HepG2 (cell line): ENCODE measurements around the gene DRAXIN. TPM values are rescaled to one million over a fixed set of nuclear protein-coding genes. Genes with fewer than 3 reads are reported as not detected.

Experiments
- ATAC-seq: fragments of 200-7000 bp; cut with Tn5 transposase; 3 replicates; pipeline ENCODE4 v1.9.1; 2020; ENCODE audit warnings: mild to moderate bottlenecking, moderate library complexity
- BruUV-seq: library from RNA; stranded (reverse); fragments of 400-500 nt; replicated peaks from 2 replicates; lab custom pipeline; 2021; lab: Mats Ljungman, UMichigan
- CTCF ChIA-PET: fragments of 300-600 bp; formaldehyde crosslinking; extraction: SDS; loops from one replicate; lab custom pipeline; 2021; ENCODE audit warnings: low total read pairs, inconsistent platforms, low intra/inter-chr PET ratio; lab: Yijun Ruan, JAX
- POLR2A ChIA-PET: fragments of 350-600 bp; sonication (Branson Sonifier 250); formaldehyde crosslinking; loops from one replicate; lab custom pipeline; 2020; ENCODE audit warnings: antibody characterized with exemption, inconsistent platforms; lab: Yijun Ruan, JAX
- DNase-seq: peaks from one replicate; pipeline ENCODE4 v3.0.0-alpha.2; 2015; ENCODE audit warnings: low spot score
- FAIRE-seq: peaks from 3 replicates; lab custom pipeline; 2011; peaks lifted over from hg19 to GRCh38; lab: Jason Lieb, UNC
- H2AFZ ChIP-seq: one replicate; pipeline ENCODE4 v1.6.1; 2011; ENCODE audit warnings: low read length, inconsistent platforms
- H3K27ac ChIP-seq: fragments of 300-600 bp; 3 replicates; pipeline ENCODE4 v1.8.0; 2011; ENCODE audit warnings: mixed run types, mild to moderate bottlenecking, mixed read lengths, low read length, inconsistent platforms; ENCODE audit not compliant: insufficient read depth; ENCODE audit errors: extremely low read length
- H3K27me3 ChIP-seq, 2 experiments: fragments of 200-600 bp in 1 of 2; 2 replicates in 1 of 2; 3 replicates in 1 of 2; pipeline versions ENCODE4 v1.6.0 to v1.8.0; 2011; ENCODE audit warnings: low read length in 2 of 2, mild to moderate bottlenecking in 2 of 2, moderate library complexity in 2 of 2, inconsistent platforms in 1 of 2; ENCODE audit not compliant: insufficient read depth in 2 of 2, control insufficient read depth in 1 of 2
- H3K36me3 ChIP-seq, 2 experiments: fragments of 200-600 bp in 1 of 2; replicated peaks in 1 of 2; 2 replicates in 1 of 2; 3 replicates in 1 of 2; pipeline versions ENCODE4 v1.5.1 to v1.8.0; 2011; ENCODE audit warnings: low read length in 2 of 2, inconsistent platforms in 1 of 2; ENCODE audit not compliant: insufficient read depth in 2 of 2, control insufficient read depth in 1 of 2
- H3K4me1 ChIP-seq: 2 replicates; pipeline ENCODE4 v1.5.1; 2012; ENCODE audit warnings: low read length, inconsistent platforms; ENCODE audit not compliant: insufficient read depth
- H3K4me2 ChIP-seq: 2 replicates; pipeline ENCODE4 v1.6.0; 2011; ENCODE audit warnings: low read depth, low read length, inconsistent platforms
- H3K4me3 ChIP-seq, 3 experiments: fragments of 200-600 bp in 1 of 3; sonication (generic), shearing (Covaris generic) in 1 of 3; replicated peaks in 1 of 3; 2 replicates each; pipeline ENCODE4 v1.5.1; 2011 to 2016; ENCODE audit warnings: low read length in 3 of 3, inconsistent platforms in 2 of 3, low read depth in 2 of 3, mild to moderate bottlenecking in 2 of 3, control low read depth in 1 of 3, mixed read lengths in 1 of 3; ENCODE audit not compliant: insufficient read depth in 1 of 3
- H3K79me2 ChIP-seq: one replicate; pipeline ENCODE4 v1.6.1; 2011; ENCODE audit warnings: low read length, inconsistent platforms; ENCODE audit not compliant: insufficient read depth
- H3K9ac ChIP-seq: 2 replicates; pipeline ENCODE4 v1.6.0; 2011; ENCODE audit warnings: mild to moderate bottlenecking, low read depth, low read length, inconsistent platforms; ENCODE audit not compliant: insufficient read depth
- H3K9me3 ChIP-seq: 2 replicates; pipeline ENCODE4 v1.5.1; 2012; ENCODE audit warnings: mild to moderate bottlenecking, low read length
- H4K20me1 ChIP-seq: 2 replicates; pipeline ENCODE4 v1.6.0; 2011; ENCODE audit warnings: inconsistent platforms, mild to moderate bottlenecking, low read length, moderate library complexity; ENCODE audit not compliant: insufficient read depth
- ATF7-NPFF ChIP-seq: sonication (generic); formaldehyde crosslinking; IDR thresholded peaks from 2 replicates; pipeline ENCODE4 v1.8.1; 2023; ENCODE audit warnings: mild to moderate bottlenecking, low read depth, missing genetic modification reagents, moderate library complexity
- CTCF ChIP-seq: sonication (generic); formaldehyde crosslinking; IDR thresholded peaks from 2 replicates; pipeline ENCODE4 v1.5.0; 2020; ENCODE audit warnings: mild to moderate bottlenecking, missing genetic modification reagents, moderate library complexity
- ERF ChIP-seq: IDR thresholded peaks from 2 replicates; pipeline ENCODE4 v1.6.1; 2018; ENCODE audit warnings: missing biosample characterization, missing genetic modification reagents
- GLI4 ChIP-seq: sonication (generic); formaldehyde crosslinking; IDR thresholded peaks from 2 replicates; pipeline ENCODE4 v1.5.1; 2020; ENCODE audit warnings: missing genetic modification reagents, mild to moderate bottlenecking, moderate library complexity, borderline replicate concordance
- RARG ChIP-seq: sonication (generic); formaldehyde crosslinking; IDR thresholded peaks from 2 replicates; pipeline ENCODE4 v1.4.0; 2020; ENCODE audit warnings: low read depth, mild to moderate bottlenecking, missing genetic modification reagents
- REXO4 ChIP-seq: sonication (generic); formaldehyde crosslinking; IDR thresholded peaks from 2 replicates; pipeline ENCODE4 v1.8.0; 2022; ENCODE audit warnings: missing genetic modification reagents, mild to moderate bottlenecking, borderline replicate concordance
- YEATS2 ChIP-seq: sonication (generic); formaldehyde crosslinking; IDR thresholded peaks from 2 replicates; pipeline ENCODE4 v1.4.0; 2020; ENCODE audit warnings: missing genetic modification reagents, borderline replicate concordance
- ZFP36 ChIP-seq: fragments of 150-350 bp; IDR thresholded peaks from 2 replicates; pipeline ENCODE4 v1.6.1; 2018; ENCODE audit warnings: borderline replicate concordance, low read length, low read depth; ENCODE audit not compliant: partially characterized antibody
- ZNF180 ChIP-seq: sonication (generic); formaldehyde crosslinking; IDR thresholded peaks from 2 replicates; pipeline ENCODE4 v1.4.0; 2020; ENCODE audit warnings: low read depth, missing genetic modification reagents, borderline replicate concordance
- ZNF768 ChIP-seq: sonication (generic); formaldehyde crosslinking; IDR thresholded peaks from 2 replicates; pipeline ENCODE4 v1.4.0; 2020; ENCODE audit warnings: missing genetic modification reagents
- ZNF775 ChIP-seq: sonication (generic); formaldehyde crosslinking; IDR thresholded peaks from 2 replicates; pipeline ENCODE4 v1.4.0; 2020; ENCODE audit warnings: missing genetic modification reagents, mild to moderate bottlenecking, moderate library complexity, borderline replicate concordance
- WGBS: methylation state at CpG from one replicate; pipeline ENCODE4 v1.1.6; 2017; ENCODE audit warnings: low lambda C conversion rate; 5-methylcytosine and 5-hydroxymethylcytosine counted together
- in situ Hi-C: cut with HindIII; loops from 2 replicates; pipeline ENCODE4 v1.10.0; 2017; ENCODE audit warnings: low pct_unique_long_range_greater_than_20kb; ENCODE audit not compliant: extremely low pct_ligation_motif_present
- intact Hi-C: fragments of 100-400 bp; cut with micrococcal nuclease; formaldehyde crosslinking; loops from one replicate; pipeline ENCODE4 v1.10.0; 2022; ENCODE audit not compliant: unreplicated experiment
- polyA plus RNA-seq, 8 experiments: library from polyadenylated mRNA; depleted of rRNA in 3 of 8; stranded (reverse) in 7 of 8; unstranded in 1 of 8; fragments of >200 nt; fragmentation: Illumina TruSeq in 4 of 8; extraction: Trizol in 4 of 8; gene quantifications; 2 replicates each; pipeline versions ENCODE4 v1.2.1 to v1.2.3, GENCODE V29; 2011 to 2016; ENCODE audit warnings: low read depth in 4 of 8, missing spikeins in 1 of 8, mixed read lengths in 1 of 8; ENCODE audit not compliant: insufficient read depth in 1 of 8
- total RNA-seq, 5 experiments: library from RNA; depleted of rRNA; stranded (reverse); fragments of >200 nt; fragmentation: Illumina TruSeq; extraction: Trizol; gene quantifications; 2 replicates each; pipeline ENCODE4 v1.2.3, GENCODE V29; 2016; ENCODE audit warnings: low read depth in 1 of 5
- TF ChIP-seq, protein P1 (sequence below): sonication (generic); formaldehyde crosslinking; IDR thresholded peaks from 2 replicates; pipeline ENCODE4 v1.4.0; 2020; ENCODE audit warnings: missing genetic modification reagents
- TF ChIP-seq, protein P2 (sequence below): sonication (generic); formaldehyde crosslinking; IDR thresholded peaks from 2 replicates; pipeline ENCODE4 v1.8.0; 2022; ENCODE audit warnings: missing genetic modification reagents, mild to moderate bottlenecking, inconsistent platforms, borderline replicate concordance

DRAXIN gene
- total and polyA plus RNA-seq, 2 of the 13 experiments (the other 11 are each of a cell fraction or from before 2014, with no cell fraction given) = 0.02 TPM; not detected in 1

DNA sequence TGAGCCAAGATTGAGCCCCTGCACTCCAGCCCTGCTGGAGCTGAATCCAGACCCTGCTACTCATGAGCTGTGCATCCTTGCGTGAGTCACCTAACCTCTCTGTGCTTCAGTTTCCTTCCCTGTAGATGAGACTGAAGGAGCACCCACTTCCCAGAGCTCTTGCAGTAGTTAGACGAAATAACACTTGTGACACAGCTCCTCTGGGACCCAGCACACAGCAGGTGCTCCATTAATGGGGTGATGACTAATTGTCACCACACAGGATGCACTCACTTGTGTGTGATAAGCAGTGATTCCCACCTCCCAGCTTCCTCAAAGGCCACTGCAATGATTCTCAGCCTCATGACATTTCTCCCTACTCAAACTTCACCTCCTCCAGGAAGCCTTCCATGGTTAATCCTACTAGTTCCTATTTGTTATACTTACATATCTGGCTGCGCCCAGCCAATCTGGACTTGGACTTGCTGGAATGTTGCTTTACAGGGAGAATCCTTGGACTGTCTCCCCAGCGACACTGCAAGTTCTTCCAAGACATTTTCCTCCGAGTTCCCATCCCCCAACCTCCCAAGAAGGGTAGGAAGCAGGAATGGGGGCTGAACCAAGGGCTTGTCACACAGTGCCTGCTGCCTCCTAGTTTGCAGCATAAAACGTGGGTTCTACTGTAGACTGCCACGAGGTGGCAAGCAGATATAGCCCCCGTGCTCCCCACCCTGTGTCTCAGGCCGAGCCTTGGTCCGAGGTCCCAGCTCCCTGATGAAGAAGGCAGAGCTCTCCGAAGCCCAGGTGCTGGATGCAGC, 17.2 kb downstream of the DRAXIN start:
- H3K79me2 ChIP-seq = no peaks in the 10 kb centered on the region
- peaks cover 14 to 52% of the 10 kb centered on the region in 2 experiments for H3K27me3 ChIP-seq
- no peak for FAIRE-seq
- no peak overlapping the region for H2AFZ ChIP-seq
- no peak for DNase-seq
- no peaks in the 10 kb centered on the region for H4K20me1 ChIP-seq
- peaks cover 13% of the 10 kb centered on the region for H3K4me1 ChIP-seq
- H3K27ac ChIP-seq = no peak overlapping the region
- H3K4me3 ChIP-seq = no peak overlapping the region
- intact Hi-C loops (no loop called here), in situ Hi-C loops (no loop called here)
- no peak overlapping the region for H3K4me2 ChIP-seq
- no peak for ATAC-seq
- BruUV-seq = no TSS peak
- no peaks in the 10 kb centered on the region for H3K9me3 ChIP-seq
- H3K9ac ChIP-seq = no peak overlapping the region
- no peaks in the 10 kb centered on the region for H3K36me3 ChIP-seq
- 17% methylated on average over 10 of the region's 11 CpGs for WGBS
- ChIA-PET POLR2A (no interaction called here), CTCF (no interaction called here)
- no peak for TF ChIP-seq GLI4
- TF ChIP-seq ZNF180 (CRISPR knock-in tag) = no peak
- peak; percentile 64 for TF ChIP-seq ZFP36
- no peak for TF ChIP-seq ATF7-NPFF (CRISPR knock-in tag)
- TF ChIP-seq RARG (CRISPR knock-in tag) = no peak
- TF ChIP-seq ZNF775 (CRISPR knock-in tag) = no peak
- no peak for TF ChIP-seq YEATS2 (CRISPR knock-in tag)
- TF ChIP-seq ERF (CRISPR knock-in tag) = no peak
- TF ChIP-seq REXO4 (CRISPR knock-in tag) = no peak
- TF ChIP-seq, protein P1, sequence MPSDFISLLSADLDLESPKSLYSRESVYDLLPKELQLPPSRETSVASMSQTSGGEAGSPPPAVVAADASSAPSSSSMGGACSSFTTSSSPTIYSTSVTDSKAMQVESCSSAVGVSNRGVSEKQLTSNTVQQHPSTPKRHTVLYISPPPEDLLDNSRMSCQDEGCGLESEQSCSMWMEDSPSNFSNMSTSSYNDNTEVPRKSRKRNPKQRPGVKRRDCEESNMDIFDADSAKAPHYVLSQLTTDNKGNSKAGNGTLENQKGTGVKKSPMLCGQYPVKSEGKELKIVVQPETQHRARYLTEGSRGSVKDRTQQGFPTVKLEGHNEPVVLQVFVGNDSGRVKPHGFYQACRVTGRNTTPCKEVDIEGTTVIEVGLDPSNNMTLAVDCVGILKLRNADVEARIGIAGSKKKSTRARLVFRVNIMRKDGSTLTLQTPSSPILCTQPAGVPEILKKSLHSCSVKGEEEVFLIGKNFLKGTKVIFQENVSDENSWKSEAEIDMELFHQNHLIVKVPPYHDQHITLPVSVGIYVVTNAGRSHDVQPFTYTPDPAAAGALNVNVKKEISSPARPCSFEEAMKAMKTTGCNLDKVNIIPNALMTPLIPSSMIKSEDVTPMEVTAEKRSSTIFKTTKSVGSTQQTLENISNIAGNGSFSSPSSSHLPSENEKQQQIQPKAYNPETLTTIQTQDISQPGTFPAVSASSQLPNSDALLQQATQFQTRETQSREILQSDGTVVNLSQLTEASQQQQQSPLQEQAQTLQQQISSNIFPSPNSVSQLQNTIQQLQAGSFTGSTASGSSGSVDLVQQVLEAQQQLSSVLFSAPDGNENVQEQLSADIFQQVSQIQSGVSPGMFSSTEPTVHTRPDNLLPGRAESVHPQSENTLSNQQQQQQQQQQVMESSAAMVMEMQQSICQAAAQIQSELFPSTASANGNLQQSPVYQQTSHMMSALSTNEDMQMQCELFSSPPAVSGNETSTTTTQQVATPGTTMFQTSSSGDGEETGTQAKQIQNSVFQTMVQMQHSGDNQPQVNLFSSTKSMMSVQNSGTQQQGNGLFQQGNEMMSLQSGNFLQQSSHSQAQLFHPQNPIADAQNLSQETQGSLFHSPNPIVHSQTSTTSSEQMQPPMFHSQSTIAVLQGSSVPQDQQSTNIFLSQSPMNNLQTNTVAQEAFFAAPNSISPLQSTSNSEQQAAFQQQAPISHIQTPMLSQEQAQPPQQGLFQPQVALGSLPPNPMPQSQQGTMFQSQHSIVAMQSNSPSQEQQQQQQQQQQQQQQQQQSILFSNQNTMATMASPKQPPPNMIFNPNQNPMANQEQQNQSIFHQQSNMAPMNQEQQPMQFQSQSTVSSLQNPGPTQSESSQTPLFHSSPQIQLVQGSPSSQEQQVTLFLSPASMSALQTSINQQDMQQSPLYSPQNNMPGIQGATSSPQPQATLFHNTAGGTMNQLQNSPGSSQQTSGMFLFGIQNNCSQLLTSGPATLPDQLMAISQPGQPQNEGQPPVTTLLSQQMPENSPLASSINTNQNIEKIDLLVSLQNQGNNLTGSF (CRISPR knock-in tag) = no peak
- peak; percentile 97 for TF ChIP-seq ZNF768 (CRISPR knock-in tag)
- TF ChIP-seq, protein P2, sequence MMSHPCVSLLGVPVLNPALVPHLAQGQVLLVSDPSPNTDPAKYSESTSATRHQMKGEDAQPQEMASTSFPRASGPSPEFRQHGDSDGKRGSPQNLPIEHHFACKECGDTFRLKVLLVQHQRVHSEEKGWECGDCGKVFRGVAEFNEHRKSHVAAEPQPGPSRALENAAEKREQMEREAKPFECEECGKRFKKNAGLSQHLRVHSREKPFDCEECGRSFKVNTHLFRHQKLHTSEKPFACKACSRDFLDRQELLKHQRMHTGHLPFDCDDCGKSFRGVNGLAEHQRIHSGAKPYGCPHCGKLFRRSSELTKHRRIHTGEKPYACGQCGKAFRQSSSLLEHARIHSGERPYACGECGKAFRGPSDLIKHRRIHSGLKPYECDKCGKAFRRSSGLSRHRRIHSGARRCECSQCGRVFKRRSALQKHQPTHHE (CRISPR knock-in tag) = no peak
- TF ChIP-seq CTCF = no peak
